DND-41 (cell line): ENCODE data around the gene USF2.

Experiments used
- ATAC-seq: fragments of 200-7000 bp; cut with Tn5 transposase; 3 replicates; pipeline ENCODE4 v1.9.1; 2021; ENCODE audit warnings: low read depth; ENCODE audit not compliant: insufficient read depth
- DNase-seq: peaks from one replicate; pipeline ENCODE4 v3.0.0-alpha.2; 2020
- H2AFZ ChIP-seq: 2 replicates; pipeline ENCODE4 v1.6.0; 2012; ENCODE audit warnings: low read depth, low read length
- H3K27ac ChIP-seq: 2 replicates; pipeline ENCODE4 v1.5.1; 2012; ENCODE audit warnings: low read length, inconsistent platforms
- H3K27me3 ChIP-seq: fragments of 200-600 bp; sonication (generic); 2 replicates; pipeline ENCODE4 v1.6.0; 2012; ENCODE audit warnings: low read length, mild to moderate bottlenecking, inconsistent platforms; ENCODE audit not compliant: insufficient read depth, poor library complexity
- H3K36me3 ChIP-seq: 2 replicates; pipeline ENCODE4 v1.5.1; 2012; ENCODE audit warnings: low read length, inconsistent platforms; ENCODE audit not compliant: insufficient read depth
- H3K4me1 ChIP-seq: 2 replicates; pipeline ENCODE4 v1.5.1; 2012; ENCODE audit warnings: mild to moderate bottlenecking, low read length; ENCODE audit not compliant: insufficient read depth
- H3K4me2 ChIP-seq: 2 replicates; pipeline ENCODE4 v1.6.0; 2012; ENCODE audit warnings: mild to moderate bottlenecking, moderate library complexity, low read length, inconsistent platforms; ENCODE audit not compliant: insufficient read depth
- H3K4me3 ChIP-seq, 2 experiments: fragments of 200-600 bp in 1 of 2; shearing (Covaris generic) in 1 of 2; 2 replicates each; pipeline ENCODE4 v1.5.1; 2012 to 2016; ENCODE audit warnings: inconsistent platforms in 2 of 2, low read length in 2 of 2, mild to moderate bottlenecking in 2 of 2, low read depth in 1 of 2, moderate library complexity in 1 of 2
- H3K79me2 ChIP-seq: 2 replicates; pipeline ENCODE4 v1.6.0; 2012; ENCODE audit warnings: low read length, inconsistent platforms; ENCODE audit not compliant: insufficient read depth
- H3K9ac ChIP-seq: 2 replicates; pipeline ENCODE4 v1.6.0; 2012; ENCODE audit warnings: low read depth, mild to moderate bottlenecking, inconsistent platforms, low read length, moderate library complexity
- H3K9me3 ChIP-seq: 2 replicates; pipeline ENCODE4 v1.5.1; 2012; ENCODE audit warnings: low read length, moderate library complexity, mild to moderate bottlenecking, inconsistent platforms; ENCODE audit not compliant: insufficient read depth, severe bottlenecking
- H4K20me1 ChIP-seq: 2 replicates; pipeline ENCODE4 v1.6.0; 2012; ENCODE audit warnings: low read length; ENCODE audit not compliant: insufficient read depth
- EZH2 ChIP-seq: IDR thresholded peaks from 3 replicates; pipeline ENCODE4 v1.6.1; 2012; ENCODE audit warnings: borderline replicate concordance, low read depth, mild to moderate bottlenecking, moderate library complexity, low read length, inconsistent platforms; ENCODE audit not compliant: severe bottlenecking
- TF ChIP-seq, protein P1 (sequence below): IDR thresholded peaks from 2 replicates; pipeline ENCODE4 v1.5.1; 2012; ENCODE audit warnings: borderline replicate concordance, low read length, moderate library complexity, mild to moderate bottlenecking; ENCODE audit not compliant: poor library complexity, severe bottlenecking; ENCODE audit errors: extremely low read depth

USF2 gene

DNA sequence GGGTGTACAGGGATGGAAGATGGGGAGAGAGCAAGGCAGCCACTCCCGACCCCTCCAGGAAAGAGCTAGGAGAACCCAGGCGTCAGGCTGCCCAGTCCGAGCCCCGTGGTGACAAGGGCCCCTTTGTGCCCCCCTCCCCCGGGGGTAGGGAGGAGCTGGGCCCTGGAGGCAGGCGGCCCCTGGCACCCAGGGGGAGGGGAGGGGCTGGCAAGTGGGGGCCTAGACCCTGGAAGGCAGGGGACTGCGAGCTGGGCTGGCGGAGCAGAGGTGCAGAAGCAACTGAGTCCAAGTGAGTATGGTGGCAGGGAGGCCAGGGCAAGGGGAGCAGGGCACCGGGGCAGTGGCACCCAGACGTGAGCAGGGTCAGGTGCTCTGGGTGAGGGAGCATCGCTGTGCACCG is 23.2 kb downstream of the USF2 start, which contains the start of gene MAG:
MAG (plus strand) TSS at position 246 of the 400 bp plus-strand sequence. CDS start 3,248 bp downstream, outside the sequence.
- DNase-seq (no peak), ATAC-seq (no peak)
- TF ChIP-seq EZH2: no peak
- TF ChIP-seq, protein P1, sequence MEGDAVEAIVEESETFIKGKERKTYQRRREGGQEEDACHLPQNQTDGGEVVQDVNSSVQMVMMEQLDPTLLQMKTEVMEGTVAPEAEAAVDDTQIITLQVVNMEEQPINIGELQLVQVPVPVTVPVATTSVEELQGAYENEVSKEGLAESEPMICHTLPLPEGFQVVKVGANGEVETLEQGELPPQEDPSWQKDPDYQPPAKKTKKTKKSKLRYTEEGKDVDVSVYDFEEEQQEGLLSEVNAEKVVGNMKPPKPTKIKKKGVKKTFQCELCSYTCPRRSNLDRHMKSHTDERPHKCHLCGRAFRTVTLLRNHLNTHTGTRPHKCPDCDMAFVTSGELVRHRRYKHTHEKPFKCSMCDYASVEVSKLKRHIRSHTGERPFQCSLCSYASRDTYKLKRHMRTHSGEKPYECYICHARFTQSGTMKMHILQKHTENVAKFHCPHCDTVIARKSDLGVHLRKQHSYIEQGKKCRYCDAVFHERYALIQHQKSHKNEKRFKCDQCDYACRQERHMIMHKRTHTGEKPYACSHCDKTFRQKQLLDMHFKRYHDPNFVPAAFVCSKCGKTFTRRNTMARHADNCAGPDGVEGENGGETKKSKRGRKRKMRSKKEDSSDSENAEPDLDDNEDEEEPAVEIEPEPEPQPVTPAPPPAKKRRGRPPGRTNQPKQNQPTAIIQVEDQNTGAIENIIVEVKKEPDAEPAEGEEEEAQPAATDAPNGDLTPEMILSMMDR: no peak
- Histone ChIP-seq H3K4me2 (no peak within 1 kb of the TSS), H2AFZ (no peak within 1 kb of the TSS), H4K20me1 (peaks cover 3% of the 10 kb centered on the region), H3K9me3 (no peaks in the 10 kb centered on the region), H3K79me2 (no peaks in the 10 kb centered on the region), H3K36me3 (no peaks in the 10 kb centered on the region), H3K27me3 (no peaks in the 10 kb centered on the region), H3K27ac (no peak within 1 kb of the TSS), H3K9ac (no peak within 1 kb of the TSS), H3K4me3 (no peak within 1 kb of the TSS), H3K4me1 (no peaks in the 10 kb centered on the region)

DNA sequence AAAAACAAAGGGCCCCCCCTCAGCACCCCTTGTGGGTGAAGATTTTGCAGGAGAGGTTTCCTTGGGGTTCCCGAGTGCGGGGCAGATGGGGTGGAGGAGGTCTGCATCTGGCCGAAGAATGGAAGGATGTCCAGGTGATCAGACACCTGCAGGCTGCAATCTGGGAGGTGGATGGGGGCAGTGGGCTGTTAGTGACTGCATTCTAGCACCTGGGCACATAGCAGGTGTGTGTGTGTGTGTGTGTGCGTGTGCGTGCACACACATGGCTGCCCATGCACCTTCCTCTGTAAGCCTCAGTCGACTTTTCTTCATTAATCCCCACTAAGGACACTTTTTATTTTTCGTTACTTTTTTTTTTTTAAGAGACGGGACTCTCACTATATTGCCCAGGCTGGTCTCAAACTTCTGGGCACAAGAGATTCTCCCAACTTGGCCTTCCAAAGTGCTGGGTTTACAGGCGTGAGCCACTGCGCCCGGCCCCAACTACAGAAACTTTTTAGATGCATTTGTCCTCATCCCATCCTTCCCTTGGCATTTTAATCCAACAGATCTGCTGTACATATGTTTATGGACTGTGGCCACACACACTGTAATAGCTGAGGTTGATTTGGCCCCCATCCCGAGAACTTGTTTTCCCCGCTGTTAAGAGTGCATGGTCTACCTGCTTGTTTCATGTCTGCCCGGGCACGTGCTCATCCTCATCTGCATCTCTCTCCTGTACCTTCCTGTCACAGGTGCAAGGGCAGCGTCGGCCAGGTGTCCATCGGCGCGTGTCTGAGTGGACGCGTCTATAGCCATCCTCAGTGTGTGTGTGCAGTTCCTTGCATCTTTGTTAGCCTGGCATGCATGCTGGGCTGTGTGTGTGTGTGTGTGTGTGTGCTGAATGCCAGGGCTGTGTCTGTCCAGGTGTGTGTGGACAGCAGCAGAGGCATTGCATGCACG is 23.9 kb downstream of the USF2 start:
- DNase-seq (no peak), ATAC-seq (no peak)
- H2AFZ ChIP-seq: no peak overlapping the region
- H4K20me1 ChIP-seq: peaks cover 10% of the 10 kb centered on the region
- no peaks in the 10 kb centered on the region for H3K4me1 ChIP-seq
- no peak overlapping the region for H3K4me3 ChIP-seq
- H3K4me2 ChIP-seq: no peak overlapping the region
- TF ChIP-seq, protein P1: no peak
- TF ChIP-seq EZH2: no peak
- H3K27ac ChIP-seq: no peak overlapping the region
- no peaks in the 10 kb centered on the region for H3K36me3 ChIP-seq
- no peaks in the 10 kb centered on the region for H3K9me3 ChIP-seq
- H3K9ac ChIP-seq: no peak overlapping the region
- no peaks in the 10 kb centered on the region for H3K27me3 ChIP-seq
- no peaks in the 10 kb centered on the region for H3K79me2 ChIP-seq

DNA sequence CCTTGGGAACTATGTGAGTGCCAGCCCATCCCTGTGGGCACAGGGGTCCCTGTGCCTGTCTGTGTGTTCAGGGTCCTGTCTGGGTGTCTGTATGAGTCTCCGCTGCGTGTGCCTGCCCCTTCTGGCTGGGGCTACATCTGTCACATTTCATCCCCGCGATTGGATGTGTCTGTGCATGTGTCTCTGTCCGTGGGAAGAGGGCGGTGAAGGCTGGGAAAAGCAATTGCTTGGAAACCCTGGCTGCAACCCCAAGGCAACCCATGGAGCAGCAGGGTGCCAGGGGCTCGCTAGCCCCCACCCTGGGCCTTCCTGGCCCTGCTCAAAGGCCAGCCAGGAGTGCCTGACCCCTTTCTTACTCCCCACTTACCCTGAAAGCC is 24.6 kb downstream of the USF2 start:
- Histone ChIP-seq H4K20me1 (peaks cover 16% of the 10 kb centered on the region), H2AFZ (no peak overlapping the region), H3K27ac (no peak overlapping the region), H3K9ac (no peak overlapping the region), H3K79me2 (no peaks in the 10 kb centered on the region), H3K4me2 (no peak overlapping the region), H3K9me3 (no peaks in the 10 kb centered on the region), H3K36me3 (no peaks in the 10 kb centered on the region), H3K4me1 (no peaks in the 10 kb centered on the region), H3K4me3 (no peak overlapping the region), H3K27me3 (no peaks in the 10 kb centered on the region)
- TF ChIP-seq EZH2: no peak
- TF ChIP-seq, protein P1: no peak
- DNase-seq (no peak), ATAC-seq (no peak)
